SK-N-SH treated with all-trans-retinoic acid at 6 μM for 48 hours (cell line): ENCODE measurements around the gene PALMD.

Source experiments
- ATAC-seq: fragments of 200-7000 bp; cut with Tn5 transposase; 3 replicates; pipeline ENCODE4 v1.9.1; 2020; ENCODE audit warnings: mild to moderate bottlenecking, moderate library complexity
- ARNTL ChIP-seq: fragments of 450-650 bp; formaldehyde crosslinking; IDR thresholded peaks from 2 replicates; pipeline ENCODE4 v1.5.0; 2020; ENCODE audit warnings: low read depth, mild to moderate bottlenecking, moderate library complexity, borderline replicate concordance
- BACH2 ChIP-seq: fragments of 250-450 bp; sonication (Bioruptor Pico); IDR thresholded peaks from 2 replicates; pipeline ENCODE4 v1.9.0; 2021; ENCODE audit warnings: mild to moderate bottlenecking, borderline replicate concordance
- CREB5 ChIP-seq: fragments of 250-450 bp; sonication (Bioruptor Pico); IDR thresholded peaks from 2 replicates; pipeline ENCODE4 v1.5.1; 2020; ENCODE audit warnings: low read depth, mild to moderate bottlenecking, moderate library complexity
- CSDC2 ChIP-seq: fragments of 250-450 bp; sonication (Bioruptor Pico); IDR thresholded peaks from 2 replicates; pipeline ENCODE4 v1.5.0; 2020; ENCODE audit warnings: mild to moderate bottlenecking, moderate library complexity
- CSRNP3 ChIP-seq: fragments of 250-450 bp; sonication (Bioruptor Pico); IDR thresholded peaks from 2 replicates; pipeline ENCODE4 v1.5.1; 2021; ENCODE audit warnings: mild to moderate bottlenecking, moderate library complexity
- ESRRG ChIP-seq: fragments of 250-450 bp; sonication (Bioruptor Pico); IDR thresholded peaks from 2 replicates; pipeline ENCODE4 v1.6.1; 2021; ENCODE audit warnings: mild to moderate bottlenecking
- GLIS3 ChIP-seq: fragments of 250-450 bp; sonication (Bioruptor Pico); IDR thresholded peaks from 2 replicates; pipeline ENCODE4 v1.5.0; 2020; ENCODE audit warnings: mild to moderate bottlenecking, moderate library complexity
- ISL1 ChIP-seq: fragments of 250-450 bp; sonication (Bioruptor Pico); IDR thresholded peaks from 2 replicates; pipeline ENCODE4 v2.1.2; 2022; ENCODE audit warnings: mild to moderate bottlenecking, moderate library complexity
- OSR1 ChIP-seq: fragments of 250-450 bp; sonication (Bioruptor Pico); IDR thresholded peaks from 2 replicates; pipeline ENCODE4 v1.8.0; 2022; ENCODE audit warnings: moderate library complexity, mild to moderate bottlenecking, inconsistent platforms
- PATZ1 ChIP-seq: fragments of 250-450 bp; sonication (Bioruptor Pico); IDR thresholded peaks from 2 replicates; pipeline ENCODE4 v1.8.0; 2020; ENCODE audit warnings: mild to moderate bottlenecking, moderate library complexity, borderline replicate concordance
- POU6F1 ChIP-seq: fragments of 250-450 bp; sonication (Bioruptor Pico); IDR thresholded peaks from 2 replicates; pipeline ENCODE4 v1.8.0; 2021; ENCODE audit warnings: low read depth, mild to moderate bottlenecking, moderate library complexity, borderline replicate concordance
- RARB ChIP-seq: fragments of 250-450 bp; sonication (Bioruptor Pico); IDR thresholded peaks from 2 replicates; pipeline ENCODE4 v1.8.0; 2021; ENCODE audit warnings: mild to moderate bottlenecking, moderate library complexity
- SNAI2 ChIP-seq: fragments of 250-450 bp; sonication (Bioruptor Pico); IDR thresholded peaks from 2 replicates; pipeline ENCODE4 v1.5.0; 2020; ENCODE audit warnings: mild to moderate bottlenecking, moderate library complexity
- TCF4 ChIP-seq: fragments of 250-450 bp; sonication (Bioruptor Pico); IDR thresholded peaks from 2 replicates; pipeline ENCODE4 v1.8.0; 2021; ENCODE audit warnings: mild to moderate bottlenecking, moderate library complexity, borderline replicate concordance
- TSHZ2 ChIP-seq: fragments of 250-450 bp; sonication (Bioruptor Pico); IDR thresholded peaks from 2 replicates; pipeline ENCODE4 v1.5.0; 2020; ENCODE audit warnings: mild to moderate bottlenecking, moderate library complexity
- ZC3H10 ChIP-seq: fragments of 250-450 bp; sonication (Bioruptor Pico); IDR thresholded peaks from 2 replicates; pipeline ENCODE4 v1.5.1; 2021; ENCODE audit warnings: mild to moderate bottlenecking, moderate library complexity
- ZFP3 ChIP-seq: fragments of 250-450 bp; sonication (Bioruptor Pico); IDR thresholded peaks from 2 replicates; pipeline ENCODE4 v1.5.0; 2020; ENCODE audit warnings: mild to moderate bottlenecking, moderate library complexity
- ZFP30 ChIP-seq: fragments of 450-650 bp; formaldehyde crosslinking; IDR thresholded peaks from 2 replicates; pipeline ENCODE4 v1.5.0; 2022; ENCODE audit warnings: mild to moderate bottlenecking, moderate library complexity
- ZNF565 ChIP-seq: fragments of 450-650 bp; formaldehyde crosslinking; conservative IDR thresholded peaks from 2 replicates; pipeline ENCODE4 v1.5.0; 2020; ENCODE audit warnings: low read depth, mild to moderate bottlenecking, moderate library complexity
- ZNF70 ChIP-seq: fragments of 450-650 bp; formaldehyde crosslinking; IDR thresholded peaks from 2 replicates; pipeline ENCODE4 v1.5.0; 2020; ENCODE audit warnings: mild to moderate bottlenecking, moderate library complexity
- ZNF8 ChIP-seq: fragments of 450-650 bp; formaldehyde crosslinking; IDR thresholded peaks from 2 replicates; pipeline ENCODE4 v1.5.0; 2020; ENCODE audit warnings: mild to moderate bottlenecking, moderate library complexity

Gene PALMD

GRCh38 chr1:99717005-99717404, 71.1 kb downstream of the PALMD start:
- TF ChIP-seq GLIS3 (CRISPR knock-in tag), result no peak
- TF ChIP-seq ZNF70, result no peak
- no peak for TF ChIP-seq PATZ1
- TF ChIP-seq CREB5 (CRISPR knock-in tag), result no peak
- TF ChIP-seq CSRNP3 (CRISPR knock-in tag), result no peak
- no peak for TF ChIP-seq SNAI2 (CRISPR knock-in tag)
- TF ChIP-seq, all 23 proteins: peak for 0
- no peak for ATAC-seq

- TF ChIP-seq OSR1, result no peak
- no peak for TF ChIP-seq ESRRG
- TF ChIP-seq CSRNP3 (CRISPR knock-in tag), result no peak
- no peak for TF ChIP-seq ZC3H10
- TF ChIP-seq SNAI2 (CRISPR knock-in tag), result no peak
- no peak for TF ChIP-seq ZFP3
- no peak for TF ChIP-seq TSHZ2
- TF ChIP-seq ZNF565, result no peak
- TF ChIP-seq ISL1, result no peak
- TF ChIP-seq ZNF70, result no peak
- TF ChIP-seq RARB, result no peak
- TF ChIP-seq ZFP30 (CRISPR knock-in tag), result no peak
- TF ChIP-seq BACH2 (CRISPR knock-in tag), result no peak
- TF ChIP-seq PATZ1, result no peak
- no peak for TF ChIP-seq CSDC2 (CRISPR knock-in tag)
- no peak for TF ChIP-seq GLIS3 (CRISPR knock-in tag)
- TF ChIP-seq, all 23 proteins: peak for 0
- ATAC-seq, result no peak
Measured at GRCh38 chr1:99723251-99723650, 77.3 kb downstream of the PALMD start.

GRCh38 chr1:99725996-99726395, 80.1 kb downstream of the PALMD start:
- ATAC-seq, result no peak
- no peak for TF ChIP-seq POU6F1
- TF ChIP-seq ESRRG, result no peak
- no peak for TF ChIP-seq TSHZ2
- TF ChIP-seq ZNF70, result no peak
- no peak for TF ChIP-seq OSR1
- TF ChIP-seq CREB5 (CRISPR knock-in tag), result no peak
- TF ChIP-seq ARNTL (CRISPR knock-in tag), result no peak
- no peak for TF ChIP-seq SNAI2 (CRISPR knock-in tag)
- TF ChIP-seq ZFP30 (CRISPR knock-in tag), result no peak
- no peak for TF ChIP-seq TCF4 (CRISPR knock-in tag)
- no peak for TF ChIP-seq GLIS3 (CRISPR knock-in tag)
- TF ChIP-seq ZNF8, result no peak
- TF ChIP-seq ZFP3, result no peak
- no peak for TF ChIP-seq ZNF565
- TF ChIP-seq ZC3H10, result no peak
